Loucy (cell line): ENCODE results near the gene VWA5B2.

Experiments
- CTCF ChIP-seq: fragments of 200-600 bp; sonication (generic); conservative IDR thresholded peaks from 2 replicates; pipeline ENCODE4 v1.5.1; 2014; ENCODE audit warnings: mild to moderate bottlenecking, antibody characterized with exemption, low read length
- EZH2phosphoT487 ChIP-seq: fragments of 200-600 bp; IDR thresholded peaks from 2 replicates; pipeline ENCODE4 v1.6.1; 2018; ENCODE audit warnings: antibody characterized with exemption, mild to moderate bottlenecking, moderate library complexity, borderline replicate concordance

- TF ChIP-seq CTCF (no peak), EZH2phosphoT487 (no peak)
Measured at GRCh38 chr3:184193991-184194539, 35.3 kb upstream of the VWA5B2 start.
